Neural cell (in vitro differentiated cells): ENCODE results near the gene GABRB2.

Experiments used
- EZH2 ChIP-seq: fragments of 200-600, 300-800 bp; shearing (Covaris generic), sonication (generic); IDR thresholded peaks from 2 replicates; pipeline ENCODE4 v1.6.1; 2014; ENCODE audit warnings: antibody characterized with exemption, low read length, borderline replicate concordance, mild to moderate bottlenecking; ENCODE audit not compliant: insufficient read depth, poor library complexity, severe bottlenecking
- POLR2AphosphoS5 ChIP-seq: IDR thresholded peaks from 2 replicates; pipeline ENCODE4 v1.6.1; 2012
- TF ChIP-seq, protein P1 (sequence below): fragments of 450-650 bp; IDR thresholded peaks from 2 replicates; pipeline ENCODE4 v1.5.1; 2014; ENCODE audit warnings: antibody characterized with exemption, mild to moderate bottlenecking, moderate library complexity; ENCODE audit not compliant: poor library complexity, severe bottlenecking

DNA sequence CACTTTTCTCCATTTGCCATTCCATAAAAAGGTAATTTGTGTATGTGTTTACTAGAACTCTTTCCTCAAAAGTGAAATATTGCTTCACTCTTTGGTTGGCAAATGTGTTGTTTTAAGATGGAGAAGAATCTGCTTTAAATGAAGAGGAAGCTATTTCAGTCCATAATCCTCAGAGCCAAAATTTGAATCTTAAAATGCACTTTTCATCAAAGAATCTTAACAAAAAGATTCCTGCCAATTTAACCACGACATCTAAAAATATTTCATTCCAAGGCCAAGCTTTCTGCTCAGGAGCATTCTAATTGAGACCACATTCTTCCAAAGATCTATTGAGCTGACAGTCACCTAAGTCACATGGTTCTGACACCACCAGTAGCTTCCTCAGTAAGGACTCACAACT is 7.5 kb downstream of the GABRB2 start:
- TF ChIP-seq, protein P1, sequence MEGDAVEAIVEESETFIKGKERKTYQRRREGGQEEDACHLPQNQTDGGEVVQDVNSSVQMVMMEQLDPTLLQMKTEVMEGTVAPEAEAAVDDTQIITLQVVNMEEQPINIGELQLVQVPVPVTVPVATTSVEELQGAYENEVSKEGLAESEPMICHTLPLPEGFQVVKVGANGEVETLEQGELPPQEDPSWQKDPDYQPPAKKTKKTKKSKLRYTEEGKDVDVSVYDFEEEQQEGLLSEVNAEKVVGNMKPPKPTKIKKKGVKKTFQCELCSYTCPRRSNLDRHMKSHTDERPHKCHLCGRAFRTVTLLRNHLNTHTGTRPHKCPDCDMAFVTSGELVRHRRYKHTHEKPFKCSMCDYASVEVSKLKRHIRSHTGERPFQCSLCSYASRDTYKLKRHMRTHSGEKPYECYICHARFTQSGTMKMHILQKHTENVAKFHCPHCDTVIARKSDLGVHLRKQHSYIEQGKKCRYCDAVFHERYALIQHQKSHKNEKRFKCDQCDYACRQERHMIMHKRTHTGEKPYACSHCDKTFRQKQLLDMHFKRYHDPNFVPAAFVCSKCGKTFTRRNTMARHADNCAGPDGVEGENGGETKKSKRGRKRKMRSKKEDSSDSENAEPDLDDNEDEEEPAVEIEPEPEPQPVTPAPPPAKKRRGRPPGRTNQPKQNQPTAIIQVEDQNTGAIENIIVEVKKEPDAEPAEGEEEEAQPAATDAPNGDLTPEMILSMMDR, result no peak
- no peak for TF ChIP-seq POLR2AphosphoS5
- no peak for TF ChIP-seq EZH2
